SK-N-SH treated with all-trans-retinoic acid at 6 μM for 48 hours (cell line): ENCODE measurements around the gene CPSF2.

Experiments used
- PATZ1 ChIP-seq: fragments of 250-450 bp; sonication (Bioruptor Pico); IDR thresholded peaks from 2 replicates; pipeline ENCODE4 v1.8.0; 2020; ENCODE audit warnings: mild to moderate bottlenecking, moderate library complexity, borderline replicate concordance
- RARB ChIP-seq: fragments of 250-450 bp; sonication (Bioruptor Pico); IDR thresholded peaks from 2 replicates; pipeline ENCODE4 v1.8.0; 2021; ENCODE audit warnings: mild to moderate bottlenecking, moderate library complexity

- TF ChIP-seq RARB (CRISPR knock-in tag): no peak
- TF ChIP-seq PATZ1: no peak
These were observed 96.2 kb downstream of the CPSF2 start for GRCh38 chr14:92217936-92218335.
